ENCODE data around the gene SNX25. TPM values are rescaled to one million over a fixed set of nuclear protein-coding genes. Genes with fewer than 3 reads are reported as not detected.

Gene SNX25
- total and polyA plus RNA-seq, 4 donors, result 2.8 to 13.9 (median 5.0) TPM

GRCh38 chr4:185293202-185293601, 83.8 kb downstream of the SNX25 start:
- no peaks in the 10 kb centered on the region for H3K9me3 ChIP-seq (ENCODE audit: control insufficient read depth in 4 of 4, low read length in 3 of 4)
- H3K4me3 ChIP-seq (ENCODE audit: low read depth in 1 of 3, low read length in 3 of 3), result no peak overlapping the region
- H3K27ac ChIP-seq (ENCODE audit: low read depth in 1 of 2, low read length in 2 of 2), result no peak overlapping the region
- WGBS, result 92% methylated on average over 1 of the region's 1 CpG
- TF ChIP-seq HNF4G (IDR thresholded peaks at IDR 0.05) (no peak), EGR1 (IDR thresholded peaks at IDR 0.05; ENCODE audit: low read depth in 2 of 2) (no peak), TAF1 (conservative IDR thresholded peaks at IDR 0.05) (no peak), YY1 (IDR thresholded peaks at IDR 0.05) (no peak), FOXA2 (IDR thresholded peaks at IDR 0.05) (no peak)
- TF ChIP-seq, protein P1, sequence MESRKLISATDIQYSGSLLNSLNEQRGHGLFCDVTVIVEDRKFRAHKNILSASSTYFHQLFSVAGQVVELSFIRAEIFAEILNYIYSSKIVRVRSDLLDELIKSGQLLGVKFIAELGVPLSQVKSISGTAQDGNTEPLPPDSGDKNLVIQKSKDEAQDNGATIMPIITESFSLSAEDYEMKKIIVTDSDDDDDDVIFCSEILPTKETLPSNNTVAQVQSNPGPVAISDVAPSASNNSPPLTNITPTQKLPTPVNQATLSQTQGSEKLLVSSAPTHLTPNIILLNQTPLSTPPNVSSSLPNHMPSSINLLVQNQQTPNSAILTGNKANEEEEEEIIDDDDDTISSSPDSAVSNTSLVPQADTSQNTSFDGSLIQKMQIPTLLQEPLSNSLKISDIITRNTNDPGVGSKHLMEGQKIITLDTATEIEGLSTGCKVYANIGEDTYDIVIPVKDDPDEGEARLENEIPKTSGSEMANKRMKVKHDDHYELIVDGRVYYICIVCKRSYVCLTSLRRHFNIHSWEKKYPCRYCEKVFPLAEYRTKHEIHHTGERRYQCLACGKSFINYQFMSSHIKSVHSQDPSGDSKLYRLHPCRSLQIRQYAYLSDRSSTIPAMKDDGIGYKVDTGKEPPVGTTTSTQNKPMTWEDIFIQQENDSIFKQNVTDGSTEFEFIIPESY (IDR thresholded peaks at IDR 0.05), result no peak
- TF ChIP-seq, protein P2, sequence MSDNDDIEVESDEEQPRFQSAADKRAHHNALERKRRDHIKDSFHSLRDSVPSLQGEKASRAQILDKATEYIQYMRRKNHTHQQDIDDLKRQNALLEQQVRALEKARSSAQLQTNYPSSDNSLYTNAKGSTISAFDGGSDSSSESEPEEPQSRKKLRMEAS (IDR thresholded peaks at IDR 0.05), result no peak
- DNase-seq (ENCODE audit: low spot score), result no peak
- H3K27me3 ChIP-seq (ENCODE audit: control insufficient read depth in 4 of 4, insufficient read depth in 4 of 4, low read length in 3 of 4), result no peaks in the 10 kb centered on the region
- no peak overlapping the region for H3K9ac ChIP-seq (ENCODE audit: low read depth in 1 of 2, low read length in 2 of 2)
- H3K36me3 ChIP-seq (ENCODE audit: control insufficient read depth in 4 of 4, insufficient read depth in 3 of 4, low read depth in 1 of 4, low read length in 3 of 4), result peaks cover 0 to 6% (median 4%) of the 10 kb centered on the region in 4 donors
- no peaks in the 10 kb centered on the region for H3K4me1 ChIP-seq (ENCODE audit: control insufficient read depth in 4 of 4, insufficient read depth in 4 of 4, low read length in 3 of 4)

DNA sequence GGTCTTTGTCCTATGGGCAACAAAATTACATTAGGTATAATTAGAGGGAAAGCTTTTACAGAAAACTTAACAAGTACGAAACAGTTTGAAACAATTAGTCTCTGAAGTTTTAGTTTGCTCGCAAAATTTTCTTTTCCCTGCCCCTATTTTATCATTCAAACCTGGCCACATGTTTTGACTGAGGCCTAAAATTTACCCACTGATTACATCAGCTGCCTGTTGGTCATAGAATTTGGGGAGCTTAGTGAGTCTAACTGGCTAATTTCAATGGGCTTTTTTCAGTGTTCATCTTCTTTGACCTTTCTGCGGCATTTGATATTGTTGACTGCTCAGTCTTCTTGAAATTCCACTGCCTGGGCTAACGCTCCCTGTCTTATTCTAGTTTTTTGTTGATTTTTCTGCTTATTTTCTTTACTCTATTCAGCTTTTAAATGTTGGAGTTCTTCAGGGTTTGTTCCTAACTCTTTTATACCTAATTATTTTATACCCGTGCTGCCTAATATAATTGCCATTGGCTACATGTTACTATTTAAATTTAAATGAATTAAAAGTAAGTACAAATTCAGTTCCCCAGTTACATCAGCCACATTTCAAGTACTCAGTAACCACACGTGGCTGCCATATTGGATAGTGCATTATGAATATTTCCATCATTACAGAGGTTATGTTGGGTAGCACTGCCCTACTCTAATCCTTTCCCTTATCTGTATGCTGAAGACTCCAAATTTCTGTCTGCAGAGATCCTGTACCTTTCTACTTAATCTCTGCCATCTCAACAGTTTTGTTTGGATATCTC, 87.5 kb downstream of the SNX25 start:
- no peak overlapping the region for H3K27ac ChIP-seq (ENCODE audit: low read depth in 1 of 2, low read length in 2 of 2)

More for the DNA sequence above, 87.5 kb downstream of the SNX25 start:
- WGBS, result 97% methylated on average over 6 of the region's 6 CpGs
- Histone ChIP-seq H3K9ac (ENCODE audit: low read depth in 1 of 2, low read length in 2 of 2) (no peak overlapping the region), H3K4me1 (ENCODE audit: control insufficient read depth in 4 of 4, insufficient read depth in 4 of 4, low read length in 3 of 4) (no peaks in the 10 kb centered on the region), H3K9me3 (ENCODE audit: control insufficient read depth in 4 of 4, low read length in 3 of 4) (no peaks in the 10 kb centered on the region), H3K36me3 (ENCODE audit: control insufficient read depth in 4 of 4, insufficient read depth in 3 of 4, low read depth in 1 of 4, low read length in 3 of 4) (peaks cover 0 to 6% (median 2%) of the 10 kb centered on the region in 4 donors), H3K4me3 (ENCODE audit: low read depth in 1 of 3, low read length in 3 of 3) (no peak overlapping the region), H3K27me3 (ENCODE audit: control insufficient read depth in 4 of 4, insufficient read depth in 4 of 4, low read length in 3 of 4) (no peaks in the 10 kb centered on the region)
- no peak for DNase-seq (ENCODE audit: low spot score)
- TF ChIP-seq RAD21 (IDR thresholded peaks at IDR 0.05) (no peak), FOXA1 (IDR thresholded peaks at IDR 0.05) (no peak), NR2F2 (IDR thresholded peaks at IDR 0.05) (no peak), SP1 (IDR thresholded peaks at IDR 0.05) (no peak), TAF1 (conservative IDR thresholded peaks at IDR 0.05) (no peak), ATF3 (IDR thresholded peaks at IDR 0.05) (no peak), GABPA (IDR thresholded peaks at IDR 0.05 in 1 of 2, conservative IDR thresholded peaks at IDR 0.05 in 1 of 2) (no peak), HNF4A (conservative IDR thresholded peaks at IDR 0.05) (no peak), FOXA2 (IDR thresholded peaks at IDR 0.05) (no peak)
- TF ChIP-seq, protein P3, sequence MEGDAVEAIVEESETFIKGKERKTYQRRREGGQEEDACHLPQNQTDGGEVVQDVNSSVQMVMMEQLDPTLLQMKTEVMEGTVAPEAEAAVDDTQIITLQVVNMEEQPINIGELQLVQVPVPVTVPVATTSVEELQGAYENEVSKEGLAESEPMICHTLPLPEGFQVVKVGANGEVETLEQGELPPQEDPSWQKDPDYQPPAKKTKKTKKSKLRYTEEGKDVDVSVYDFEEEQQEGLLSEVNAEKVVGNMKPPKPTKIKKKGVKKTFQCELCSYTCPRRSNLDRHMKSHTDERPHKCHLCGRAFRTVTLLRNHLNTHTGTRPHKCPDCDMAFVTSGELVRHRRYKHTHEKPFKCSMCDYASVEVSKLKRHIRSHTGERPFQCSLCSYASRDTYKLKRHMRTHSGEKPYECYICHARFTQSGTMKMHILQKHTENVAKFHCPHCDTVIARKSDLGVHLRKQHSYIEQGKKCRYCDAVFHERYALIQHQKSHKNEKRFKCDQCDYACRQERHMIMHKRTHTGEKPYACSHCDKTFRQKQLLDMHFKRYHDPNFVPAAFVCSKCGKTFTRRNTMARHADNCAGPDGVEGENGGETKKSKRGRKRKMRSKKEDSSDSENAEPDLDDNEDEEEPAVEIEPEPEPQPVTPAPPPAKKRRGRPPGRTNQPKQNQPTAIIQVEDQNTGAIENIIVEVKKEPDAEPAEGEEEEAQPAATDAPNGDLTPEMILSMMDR (IDR thresholded peaks at IDR 0.05; ENCODE audit: low read depth, low read length, missing input control), result no peak
- TF ChIP-seq, protein P4, sequence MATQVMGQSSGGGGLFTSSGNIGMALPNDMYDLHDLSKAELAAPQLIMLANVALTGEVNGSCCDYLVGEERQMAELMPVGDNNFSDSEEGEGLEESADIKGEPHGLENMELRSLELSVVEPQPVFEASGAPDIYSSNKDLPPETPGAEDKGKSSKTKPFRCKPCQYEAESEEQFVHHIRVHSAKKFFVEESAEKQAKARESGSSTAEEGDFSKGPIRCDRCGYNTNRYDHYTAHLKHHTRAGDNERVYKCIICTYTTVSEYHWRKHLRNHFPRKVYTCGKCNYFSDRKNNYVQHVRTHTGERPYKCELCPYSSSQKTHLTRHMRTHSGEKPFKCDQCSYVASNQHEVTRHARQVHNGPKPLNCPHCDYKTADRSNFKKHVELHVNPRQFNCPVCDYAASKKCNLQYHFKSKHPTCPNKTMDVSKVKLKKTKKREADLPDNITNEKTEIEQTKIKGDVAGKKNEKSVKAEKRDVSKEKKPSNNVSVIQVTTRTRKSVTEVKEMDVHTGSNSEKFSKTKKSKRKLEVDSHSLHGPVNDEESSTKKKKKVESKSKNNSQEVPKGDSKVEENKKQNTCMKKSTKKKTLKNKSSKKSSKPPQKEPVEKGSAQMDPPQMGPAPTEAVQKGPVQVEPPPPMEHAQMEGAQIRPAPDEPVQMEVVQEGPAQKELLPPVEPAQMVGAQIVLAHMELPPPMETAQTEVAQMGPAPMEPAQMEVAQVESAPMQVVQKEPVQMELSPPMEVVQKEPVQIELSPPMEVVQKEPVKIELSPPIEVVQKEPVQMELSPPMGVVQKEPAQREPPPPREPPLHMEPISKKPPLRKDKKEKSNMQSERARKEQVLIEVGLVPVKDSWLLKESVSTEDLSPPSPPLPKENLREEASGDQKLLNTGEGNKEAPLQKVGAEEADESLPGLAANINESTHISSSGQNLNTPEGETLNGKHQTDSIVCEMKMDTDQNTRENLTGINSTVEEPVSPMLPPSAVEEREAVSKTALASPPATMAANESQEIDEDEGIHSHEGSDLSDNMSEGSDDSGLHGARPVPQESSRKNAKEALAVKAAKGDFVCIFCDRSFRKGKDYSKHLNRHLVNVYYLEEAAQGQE (IDR thresholded peaks at IDR 0.05), result no peak

All from liver (tissue), 9 donors.